HepG2 (cell line): ENCODE results near the gene GNA12. TPM values are rescaled to one million over a fixed set of nuclear protein-coding genes. Genes with fewer than 3 reads are reported as not detected.

ENCODE experiments used
- AKAP8 ChIP-seq: sonication (generic); formaldehyde crosslinking; IDR thresholded peaks from 2 replicates; pipeline ENCODE4 v1.5.1; 2020; ENCODE audit warnings: mild to moderate bottlenecking, missing genetic modification reagents
- ARHGAP35 ChIP-seq: sonication (generic); formaldehyde crosslinking; IDR thresholded peaks from 2 replicates; pipeline ENCODE4 v1.9.0; 2022; ENCODE audit warnings: mild to moderate bottlenecking, inconsistent platforms, moderate library complexity, missing genetic modification reagents, borderline replicate concordance
- GATAD2A ChIP-seq: IDR thresholded peaks from 2 replicates; pipeline ENCODE4 v1.6.1; 2016
- HDAC1 ChIP-seq: sonication (generic); formaldehyde crosslinking; IDR thresholded peaks from 2 replicates; pipeline ENCODE4 v1.5.1; 2020; ENCODE audit warnings: mild to moderate bottlenecking, missing genetic modification reagents
- HNF1A ChIP-seq, 2 experiments: sonication (generic) in 1 of 2; formaldehyde crosslinking in 1 of 2; IDR thresholded peaks; 2 replicates each; pipeline versions ENCODE4 v1.4.0 to v1.6.1; 2016 to 2020; ENCODE audit warnings: borderline replicate concordance in 1 of 2, low read depth in 1 of 2, mild to moderate bottlenecking in 1 of 2, missing genetic modification reagents in 1 of 2
- NRL ChIP-seq: sonication (generic); formaldehyde crosslinking; IDR thresholded peaks from 2 replicates; pipeline ENCODE4 v1.5.0; 2020; ENCODE audit warnings: missing genetic modification reagents, mild to moderate bottlenecking, moderate library complexity, borderline replicate concordance
- PPARG ChIP-seq: conservative IDR thresholded peaks from 2 replicates; pipeline ENCODE4 v1.6.1; 2016; ENCODE audit warnings: missing biosample characterization, missing genetic modification reagents
- SMC3 ChIP-seq: IDR thresholded peaks from 2 replicates; pipeline ENCODE4 v1.6.1; 2011; ENCODE audit warnings: low read length, improper control_type of control experiment
- SOX13 ChIP-seq, 3 experiments: fragments of 450-650 bp in 1 of 3; sonication (generic) in 1 of 3; formaldehyde crosslinking in 1 of 3; IDR thresholded peaks in 2 of 3; conservative IDR thresholded peaks in 1 of 3; 2 replicates each; pipeline versions ENCODE4 v1.5.0 to v1.6.1; 2016 to 2020; ENCODE audit warnings: antibody characterized with exemption in 1 of 3, mild to moderate bottlenecking in 1 of 3, missing compliant biosample characterization in 1 of 3, missing genetic modification reagents in 1 of 3, moderate library complexity in 1 of 3
- SRF ChIP-seq: IDR thresholded peaks from 2 replicates; pipeline ENCODE4 v1.6.1; 2011; ENCODE audit warnings: mild to moderate bottlenecking, low read depth, low read length, moderate library complexity
- XRCC5 ChIP-seq: fragments of 200-400 bp; formaldehyde crosslinking; optimal IDR thresholded peaks from 2 replicates; pipeline ENCODE3; 2017; ENCODE audit warnings: mild to moderate bottlenecking, low read length
- ZBTB38 ChIP-seq: sonication (generic); formaldehyde crosslinking; IDR thresholded peaks from 2 replicates; pipeline ENCODE4 v1.5.1; 2020; ENCODE audit warnings: mild to moderate bottlenecking, missing genetic modification reagents
- ZBTB7A ChIP-seq: sonication (generic); formaldehyde crosslinking; IDR thresholded peaks from 2 replicates; pipeline ENCODE4 v1.8.0; 2022; ENCODE audit warnings: mild to moderate bottlenecking, missing genetic modification reagents
- ZNF317 ChIP-seq: sonication (generic); formaldehyde crosslinking; IDR thresholded peaks from 2 replicates; pipeline ENCODE4 v1.5.0; 2020; ENCODE audit warnings: mild to moderate bottlenecking, missing genetic modification reagents
- ZNF430 ChIP-seq: sonication (generic); formaldehyde crosslinking; IDR thresholded peaks from 2 replicates; pipeline ENCODE4 v1.9.0; 2021; ENCODE audit warnings: mild to moderate bottlenecking, missing genetic modification reagents
- ZNF839 ChIP-seq: sonication (generic); formaldehyde crosslinking; IDR thresholded peaks from 2 replicates; pipeline ENCODE4 v1.4.0; 2020; ENCODE audit warnings: missing genetic modification reagents, mild to moderate bottlenecking, borderline replicate concordance
- polyA plus RNA-seq, 8 experiments: library from polyadenylated mRNA; depleted of rRNA in 3 of 8; stranded (reverse) in 7 of 8; unstranded in 1 of 8; fragments of >200 nt; fragmentation: Illumina TruSeq in 4 of 8; extraction: Trizol in 4 of 8; gene quantifications; 2 replicates each; pipeline versions ENCODE4 v1.2.1 to v1.2.3, GENCODE V29; 2011 to 2016; ENCODE audit warnings: low read depth in 4 of 8, missing spikeins in 1 of 8, mixed read lengths in 1 of 8; ENCODE audit not compliant: insufficient read depth in 1 of 8
- total RNA-seq, 5 experiments: library from RNA; depleted of rRNA; stranded (reverse); fragments of >200 nt; fragmentation: Illumina TruSeq; extraction: Trizol; gene quantifications; 2 replicates each; pipeline ENCODE4 v1.2.3, GENCODE V29; 2016; ENCODE audit warnings: low read depth in 1 of 5
- TF ChIP-seq, protein P1 (sequence below): sonication (generic); formaldehyde crosslinking; IDR thresholded peaks from 2 replicates; pipeline ENCODE4 v1.9.0; 2022; ENCODE audit warnings: missing genetic modification reagents, mild to moderate bottlenecking, borderline replicate concordance
- TF ChIP-seq, protein P2 (sequence below): sonication (generic); formaldehyde crosslinking; IDR thresholded peaks from 2 replicates; pipeline ENCODE4 v1.5.0; 2020; ENCODE audit warnings: mild to moderate bottlenecking, missing genetic modification reagents, moderate library complexity
- TF ChIP-seq, protein P3 (sequence below), 2 experiments: sonication (generic) in 1 of 2; formaldehyde crosslinking in 1 of 2; IDR thresholded peaks; 2 replicates each; pipeline versions ENCODE4 v1.4.0 to v1.6.1; 2018 to 2020; ENCODE audit warnings: missing genetic modification reagents in 2 of 2, borderline replicate concordance in 1 of 2, low read depth in 1 of 2, mild to moderate bottlenecking in 1 of 2, missing biosample characterization in 1 of 2

Gene GNA12
- total and polyA plus RNA-seq, 2 of the 13 experiments (the other 11 are each of a cell fraction or from before 2014, with no cell fraction given) = 16.2 to 50.9 TPM

GRCh38 chr7:2864999-2865670 lies 21.0 kb upstream of the GNA12 start (continued):
- no peak for TF ChIP-seq HNF1A (IDR thresholded peaks at IDR 0.05; ENCODE audit: low read depth)
- no peak for TF ChIP-seq HNF1A (CRISPR knock-in tag; IDR thresholded peaks at IDR 0.05; ENCODE audit: borderline replicate concordance)
- TF ChIP-seq SRF = no peak
- peak; percentile 35; the same call in 1 of the 2 replicates for TF ChIP-seq ZBTB38 (CRISPR knock-in tag)
- TF ChIP-seq ZBTB7A = 0 out of 2 replicates have a peak, but pooled peaks have one; percentile 59
- no peak for TF ChIP-seq ARHGAP35 (CRISPR knock-in tag)
- TF ChIP-seq XRCC5 = peak; percentile 26
- no peak for TF ChIP-seq AKAP8
- TF ChIP-seq, protein P1, sequence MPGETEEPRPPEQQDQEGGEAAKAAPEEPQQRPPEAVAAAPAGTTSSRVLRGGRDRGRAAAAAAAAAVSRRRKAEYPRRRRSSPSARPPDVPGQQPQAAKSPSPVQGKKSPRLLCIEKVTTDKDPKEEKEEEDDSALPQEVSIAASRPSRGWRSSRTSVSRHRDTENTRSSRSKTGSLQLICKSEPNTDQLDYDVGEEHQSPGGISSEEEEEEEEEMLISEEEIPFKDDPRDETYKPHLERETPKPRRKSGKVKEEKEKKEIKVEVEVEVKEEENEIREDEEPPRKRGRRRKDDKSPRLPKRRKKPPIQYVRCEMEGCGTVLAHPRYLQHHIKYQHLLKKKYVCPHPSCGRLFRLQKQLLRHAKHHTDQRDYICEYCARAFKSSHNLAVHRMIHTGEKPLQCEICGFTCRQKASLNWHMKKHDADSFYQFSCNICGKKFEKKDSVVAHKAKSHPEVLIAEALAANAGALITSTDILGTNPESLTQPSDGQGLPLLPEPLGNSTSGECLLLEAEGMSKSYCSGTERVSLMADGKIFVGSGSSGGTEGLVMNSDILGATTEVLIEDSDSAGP (CRISPR knock-in tag) = peak; percentile 21; the same call in 1 of the 2 replicates
- TF ChIP-seq ZNF317 = no peak
- no peak for TF ChIP-seq ZNF839 (CRISPR knock-in tag)
- TF ChIP-seq NRL (CRISPR knock-in tag) = no peak
- no peak for TF ChIP-seq ZNF430
- no peak for TF ChIP-seq HDAC1
- TF ChIP-seq, protein P2, sequence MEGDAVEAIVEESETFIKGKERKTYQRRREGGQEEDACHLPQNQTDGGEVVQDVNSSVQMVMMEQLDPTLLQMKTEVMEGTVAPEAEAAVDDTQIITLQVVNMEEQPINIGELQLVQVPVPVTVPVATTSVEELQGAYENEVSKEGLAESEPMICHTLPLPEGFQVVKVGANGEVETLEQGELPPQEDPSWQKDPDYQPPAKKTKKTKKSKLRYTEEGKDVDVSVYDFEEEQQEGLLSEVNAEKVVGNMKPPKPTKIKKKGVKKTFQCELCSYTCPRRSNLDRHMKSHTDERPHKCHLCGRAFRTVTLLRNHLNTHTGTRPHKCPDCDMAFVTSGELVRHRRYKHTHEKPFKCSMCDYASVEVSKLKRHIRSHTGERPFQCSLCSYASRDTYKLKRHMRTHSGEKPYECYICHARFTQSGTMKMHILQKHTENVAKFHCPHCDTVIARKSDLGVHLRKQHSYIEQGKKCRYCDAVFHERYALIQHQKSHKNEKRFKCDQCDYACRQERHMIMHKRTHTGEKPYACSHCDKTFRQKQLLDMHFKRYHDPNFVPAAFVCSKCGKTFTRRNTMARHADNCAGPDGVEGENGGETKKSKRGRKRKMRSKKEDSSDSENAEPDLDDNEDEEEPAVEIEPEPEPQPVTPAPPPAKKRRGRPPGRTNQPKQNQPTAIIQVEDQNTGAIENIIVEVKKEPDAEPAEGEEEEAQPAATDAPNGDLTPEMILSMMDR (CRISPR knock-in tag) = peak; percentile 95
- TF ChIP-seq SOX13 (IDR thresholded peaks at IDR 0.05) = no peak
- TF ChIP-seq SOX13 (CRISPR knock-in tag; conservative IDR thresholded peaks at IDR 0.05 in 1 of 2, IDR thresholded peaks at IDR 0.05 in 1 of 2) = no peak
- TF ChIP-seq GATAD2A (CRISPR knock-in tag) = 0 out of 2 replicates have a peak, but pooled peaks have one; percentile 25
- TF ChIP-seq SMC3 = peak; percentile 78
- TF ChIP-seq, protein P3, sequence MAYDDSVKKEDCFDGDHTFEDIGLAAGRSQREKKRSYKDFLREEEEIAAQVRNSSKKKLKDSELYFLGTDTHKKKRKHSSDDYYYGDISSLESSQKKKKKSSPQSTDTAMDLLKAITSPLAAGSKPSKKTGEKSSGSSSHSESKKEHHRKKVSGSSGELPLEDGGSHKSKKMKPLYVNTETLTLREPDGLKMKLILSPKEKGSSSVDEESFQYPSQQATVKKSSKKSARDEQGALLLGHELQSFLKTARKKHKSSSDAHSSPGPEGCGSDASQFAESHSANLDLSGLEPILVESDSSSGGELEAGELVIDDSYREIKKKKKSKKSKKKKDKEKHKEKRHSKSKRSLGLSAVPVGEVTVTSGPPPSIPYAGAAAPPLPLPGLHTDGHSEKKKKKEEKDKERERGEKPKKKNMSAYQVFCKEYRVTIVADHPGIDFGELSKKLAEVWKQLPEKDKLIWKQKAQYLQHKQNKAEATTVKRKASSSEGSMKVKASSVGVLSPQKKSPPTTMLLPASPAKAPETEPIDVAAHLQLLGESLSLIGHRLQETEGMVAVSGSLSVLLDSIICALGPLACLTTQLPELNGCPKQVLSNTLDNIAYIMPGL (CRISPR knock-in tag; IDR thresholded peaks at IDR 0.05; ENCODE audit: borderline replicate concordance in 1 of 2, low read depth in 1 of 2) = peak in 1 of 2 experiments; percentile 27; a peak in 1 of 4 replicates
- TF ChIP-seq PPARG (CRISPR knock-in tag) = no peak
